ENCODE measurements around the gene PAM16.
"Not testable (repeated sequence)": the region's sequence is repeated elsewhere in the genome, so short reads cannot be mapped to it uniquely, and the experiment has no call there.

Gene PAM16

DNA sequence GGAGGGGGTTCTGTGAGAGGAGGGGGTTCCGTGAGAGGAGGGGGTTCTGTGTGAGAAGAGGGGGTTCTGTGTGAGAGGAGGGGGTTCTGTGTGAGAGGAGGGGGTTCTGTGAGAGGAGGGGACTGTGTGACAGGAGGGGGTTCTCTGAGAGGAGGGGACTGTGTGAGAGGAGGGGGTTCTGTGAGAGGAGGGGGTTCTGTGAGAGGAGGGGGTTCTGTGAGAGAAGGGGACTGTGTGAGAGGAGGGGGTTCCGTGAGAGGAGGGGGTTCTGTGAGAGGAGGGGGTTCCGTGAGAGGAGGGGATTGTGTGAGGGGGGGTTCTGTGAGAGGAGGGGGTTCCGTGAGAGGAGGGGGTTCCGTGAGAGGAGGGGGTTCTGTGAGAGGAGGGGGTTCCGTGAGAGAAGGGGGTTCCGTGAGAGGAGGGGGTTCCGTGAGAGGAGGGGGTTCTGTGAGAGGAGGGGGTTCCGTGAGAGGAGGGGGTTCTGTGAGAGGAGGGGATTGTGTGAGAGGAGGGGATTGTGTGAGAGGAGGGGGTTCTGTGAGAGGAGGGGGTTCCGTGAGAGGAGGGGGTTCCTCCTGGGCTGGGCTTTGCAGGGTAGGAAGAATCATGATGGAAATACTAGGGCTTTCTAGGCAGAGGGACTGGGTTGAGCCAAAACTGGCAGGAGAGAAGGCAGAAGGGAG, 6.7 kb downstream of the PAM16 start:
- H3K4me1 ChIP-seq (ENCODE audit: control insufficient read depth, insufficient read depth, low read length); H3K9me3 ChIP-seq (ENCODE audit: control insufficient read depth, insufficient read depth, low read depth, low read length); CTCF ChIA-PET; H3K27ac ChIP-seq (ENCODE audit: extremely low read depth, low read depth, low read length); H3K4me3 ChIP-seq (ENCODE audit: low read depth, low read length); POLR2A ChIA-PET: not testable (repeated sequence)
- H3K36me3 ChIP-seq (ENCODE audit: control insufficient read depth in 2 of 2, insufficient read depth in 1 of 2, low read length in 2 of 2) = peaks cover 0 to 36% of the 10 kb centered on the region in 2 experiments; a peak in 2 of 3 replicates

DNA sequence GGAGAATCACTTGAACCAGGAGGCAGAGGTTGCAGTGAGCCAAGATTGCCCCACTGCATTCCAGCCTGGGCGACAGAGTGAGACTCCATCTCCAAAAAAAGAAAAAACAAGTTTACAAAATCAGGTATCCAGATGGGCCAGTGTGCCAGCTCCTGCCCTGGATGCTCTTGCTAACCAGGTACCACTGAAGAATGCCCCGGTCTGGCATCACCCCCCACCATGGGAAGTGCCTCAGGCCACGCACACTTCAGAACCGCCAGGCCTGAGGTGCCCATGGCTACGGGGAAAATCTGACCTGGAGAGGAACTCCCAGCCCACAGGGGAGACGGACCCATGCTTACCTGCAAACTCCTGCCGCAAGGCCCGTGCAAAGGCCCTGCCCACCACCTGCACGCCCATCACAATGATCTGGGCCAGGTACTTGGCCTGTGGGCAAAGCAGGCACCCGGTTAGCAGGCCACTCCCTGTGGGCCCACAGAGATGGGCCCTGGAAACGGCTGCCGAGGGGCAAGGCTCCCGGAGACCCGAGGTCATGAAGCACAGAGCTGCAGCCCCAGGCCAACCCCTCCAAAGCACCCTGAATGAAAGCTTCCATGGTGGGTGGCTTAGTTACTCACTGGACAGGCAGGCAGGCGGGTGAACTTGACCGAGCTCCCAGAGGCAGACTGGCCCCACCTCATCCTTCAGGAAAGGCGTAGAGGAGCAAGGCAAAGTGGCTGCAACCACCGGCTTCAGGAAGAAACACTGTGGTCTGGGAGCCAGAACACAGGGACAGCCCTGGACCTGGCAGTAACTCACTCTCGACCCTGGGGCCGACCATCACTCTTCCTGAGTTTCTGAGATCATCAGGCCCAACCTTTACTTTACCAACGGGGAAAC, 8.0 kb downstream of the PAM16 start:
- TF ChIP-seq, protein P1, sequence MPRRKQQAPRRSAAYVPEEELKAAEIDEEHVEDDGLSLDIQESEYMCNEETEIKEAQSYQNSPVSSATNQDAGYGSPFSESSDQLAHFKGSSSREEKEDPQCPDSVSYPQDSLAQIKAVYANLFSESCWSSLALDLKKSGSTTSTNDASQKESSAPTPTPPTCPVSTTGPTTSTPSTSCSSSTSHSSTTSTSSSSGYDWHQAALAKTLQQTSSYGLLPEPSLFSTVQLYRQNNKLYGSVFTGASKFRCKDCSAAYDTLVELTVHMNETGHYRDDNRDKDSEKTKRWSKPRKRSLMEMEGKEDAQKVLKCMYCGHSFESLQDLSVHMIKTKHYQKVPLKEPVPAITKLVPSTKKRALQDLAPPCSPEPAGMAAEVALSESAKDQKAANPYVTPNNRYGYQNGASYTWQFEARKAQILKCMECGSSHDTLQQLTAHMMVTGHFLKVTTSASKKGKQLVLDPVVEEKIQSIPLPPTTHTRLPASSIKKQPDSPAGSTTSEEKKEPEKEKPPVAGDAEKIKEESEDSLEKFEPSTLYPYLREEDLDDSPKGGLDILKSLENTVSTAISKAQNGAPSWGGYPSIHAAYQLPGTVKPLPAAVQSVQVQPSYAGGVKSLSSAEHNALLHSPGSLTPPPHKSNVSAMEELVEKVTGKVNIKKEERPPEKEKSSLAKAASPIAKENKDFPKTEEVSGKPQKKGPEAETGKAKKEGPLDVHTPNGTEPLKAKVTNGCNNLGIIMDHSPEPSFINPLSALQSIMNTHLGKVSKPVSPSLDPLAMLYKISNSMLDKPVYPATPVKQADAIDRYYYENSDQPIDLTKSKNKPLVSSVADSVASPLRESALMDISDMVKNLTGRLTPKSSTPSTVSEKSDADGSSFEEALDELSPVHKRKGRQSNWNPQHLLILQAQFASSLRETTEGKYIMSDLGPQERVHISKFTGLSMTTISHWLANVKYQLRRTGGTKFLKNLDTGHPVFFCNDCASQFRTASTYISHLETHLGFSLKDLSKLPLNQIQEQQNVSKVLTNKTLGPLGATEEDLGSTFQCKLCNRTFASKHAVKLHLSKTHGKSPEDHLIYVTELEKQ (tag by site-specific recombination; IDR thresholded peaks at IDR 0.05; ENCODE audit: borderline replicate concordance) = no peak
- TF ChIP-seq, protein P2, sequence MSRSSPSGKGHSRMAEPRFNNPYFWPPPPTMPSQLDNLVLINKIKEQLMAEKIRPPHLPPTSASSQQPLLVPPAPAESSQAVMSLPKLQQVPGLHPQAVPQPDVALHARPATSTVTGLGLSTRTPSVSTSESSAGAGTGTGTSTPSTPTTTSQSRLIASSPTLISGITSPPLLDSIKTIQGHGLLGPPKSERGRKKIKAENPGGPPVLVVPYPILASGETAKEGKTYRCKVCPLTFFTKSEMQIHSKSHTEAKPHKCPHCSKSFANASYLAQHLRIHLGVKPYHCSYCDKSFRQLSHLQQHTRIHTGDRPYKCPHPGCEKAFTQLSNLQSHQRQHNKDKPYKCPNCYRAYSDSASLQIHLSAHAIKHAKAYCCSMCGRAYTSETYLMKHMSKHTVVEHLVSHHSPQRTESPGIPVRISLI (tag by site-specific recombination; IDR thresholded peaks at IDR 0.05) = no peak
- no peak for TF ChIP-seq ZNF169 (tag by site-specific recombination; IDR thresholded peaks at IDR 0.05)
- TF ChIP-seq GLI2 (tag by site-specific recombination; IDR thresholded peaks at IDR 0.05; ENCODE audit: borderline replicate concordance, low read depth) = no peak
- no peak for TF ChIP-seq ZXDB (tag by site-specific recombination; IDR thresholded peaks at IDR 0.05)
- no peak for TF ChIP-seq ZNF544 (tag by site-specific recombination; IDR thresholded peaks at IDR 0.05)
- TF ChIP-seq KLF16 (tag by site-specific recombination; IDR thresholded peaks at IDR 0.05) = no peak
- no peak for TF ChIP-seq ZNF501 (tag by site-specific recombination; IDR thresholded peaks at IDR 0.05)
- no peak for TF ChIP-seq ZNF157 (tag by site-specific recombination; IDR thresholded peaks at IDR 0.05)
- TF ChIP-seq OVOL3 (tag by site-specific recombination; IDR thresholded peaks at IDR 0.05) = no peak
- TF ChIP-seq ZNF394 (tag by site-specific recombination; IDR thresholded peaks at IDR 0.05; ENCODE audit: borderline replicate concordance) = no peak
- TF ChIP-seq, protein P3, sequence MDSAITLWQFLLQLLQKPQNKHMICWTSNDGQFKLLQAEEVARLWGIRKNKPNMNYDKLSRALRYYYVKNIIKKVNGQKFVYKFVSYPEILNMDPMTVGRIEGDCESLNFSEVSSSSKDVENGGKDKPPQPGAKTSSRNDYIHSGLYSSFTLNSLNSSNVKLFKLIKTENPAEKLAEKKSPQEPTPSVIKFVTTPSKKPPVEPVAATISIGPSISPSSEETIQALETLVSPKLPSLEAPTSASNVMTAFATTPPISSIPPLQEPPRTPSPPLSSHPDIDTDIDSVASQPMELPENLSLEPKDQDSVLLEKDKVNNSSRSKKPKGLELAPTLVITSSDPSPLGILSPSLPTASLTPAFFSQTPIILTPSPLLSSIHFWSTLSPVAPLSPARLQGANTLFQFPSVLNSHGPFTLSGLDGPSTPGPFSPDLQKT (IDR thresholded peaks at IDR 0.05; ENCODE audit: borderline replicate concordance, low read depth, low read length) = no peak
- TF ChIP-seq, protein P4, sequence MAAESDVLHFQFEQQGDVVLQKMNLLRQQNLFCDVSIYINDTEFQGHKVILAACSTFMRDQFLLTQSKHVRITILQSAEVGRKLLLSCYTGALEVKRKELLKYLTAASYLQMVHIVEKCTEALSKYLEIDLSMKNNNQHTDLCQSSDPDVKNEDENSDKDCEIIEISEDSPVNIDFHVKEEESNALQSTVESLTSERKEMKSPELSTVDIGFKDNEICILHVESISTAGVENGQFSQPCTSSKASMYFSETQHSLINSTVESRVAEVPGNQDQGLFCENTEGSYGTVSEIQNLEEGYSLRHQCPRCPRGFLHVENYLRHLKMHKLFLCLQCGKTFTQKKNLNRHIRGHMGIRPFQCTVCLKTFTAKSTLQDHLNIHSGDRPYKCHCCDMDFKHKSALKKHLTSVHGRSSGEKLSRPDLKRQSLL (tag by site-specific recombination; IDR thresholded peaks at IDR 0.05) = no peak
- TF ChIP-seq, protein P5, sequence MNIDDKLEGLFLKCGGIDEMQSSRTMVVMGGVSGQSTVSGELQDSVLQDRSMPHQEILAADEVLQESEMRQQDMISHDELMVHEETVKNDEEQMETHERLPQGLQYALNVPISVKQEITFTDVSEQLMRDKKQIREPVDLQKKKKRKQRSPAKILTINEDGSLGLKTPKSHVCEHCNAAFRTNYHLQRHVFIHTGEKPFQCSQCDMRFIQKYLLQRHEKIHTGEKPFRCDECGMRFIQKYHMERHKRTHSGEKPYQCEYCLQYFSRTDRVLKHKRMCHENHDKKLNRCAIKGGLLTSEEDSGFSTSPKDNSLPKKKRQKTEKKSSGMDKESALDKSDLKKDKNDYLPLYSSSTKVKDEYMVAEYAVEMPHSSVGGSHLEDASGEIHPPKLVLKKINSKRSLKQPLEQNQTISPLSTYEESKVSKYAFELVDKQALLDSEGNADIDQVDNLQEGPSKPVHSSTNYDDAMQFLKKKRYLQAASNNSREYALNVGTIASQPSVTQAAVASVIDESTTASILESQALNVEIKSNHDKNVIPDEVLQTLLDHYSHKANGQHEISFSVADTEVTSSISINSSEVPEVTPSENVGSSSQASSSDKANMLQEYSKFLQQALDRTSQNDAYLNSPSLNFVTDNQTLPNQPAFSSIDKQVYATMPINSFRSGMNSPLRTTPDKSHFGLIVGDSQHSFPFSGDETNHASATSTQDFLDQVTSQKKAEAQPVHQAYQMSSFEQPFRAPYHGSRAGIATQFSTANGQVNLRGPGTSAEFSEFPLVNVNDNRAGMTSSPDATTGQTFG (tag by site-specific recombination; IDR thresholded peaks at IDR 0.05; ENCODE audit: borderline replicate concordance) = no peak
- TF ChIP-seq FEZF1 (tag by site-specific recombination; IDR thresholded peaks at IDR 0.05) = no peak
- TF ChIP-seq BCL11B (tag by site-specific recombination; IDR thresholded peaks at IDR 0.05; ENCODE audit: low read depth) = no peak
- no peak for TF ChIP-seq GLIS2 (tag by site-specific recombination; IDR thresholded peaks at IDR 0.05)
- no peak for TF ChIP-seq ZNF623 (tag by site-specific recombination; IDR thresholded peaks at IDR 0.05)
- no peak for TF ChIP-seq ZNF341 (tag by site-specific recombination; IDR thresholded peaks at IDR 0.05; ENCODE audit: low read depth)
- ChIA-PET CTCF (interaction anchor here (2.9 kb wide), 1 partner anchor 60 kb away, joined by 22 read pairs; no protein-coding TSS in a partner anchor), POLR2A (interaction anchor here (0.6 kb wide), 1 partner anchor 37 kb away, joined by 6 read pairs; no protein-coding TSS in a partner anchor)
- Histone ChIP-seq H3K4me1 (ENCODE audit: control insufficient read depth, insufficient read depth, low read length) (peaks cover 9% of the 10 kb centered on the region), H3K9me3 (ENCODE audit: control insufficient read depth, insufficient read depth, low read depth, low read length) (no peaks in the 10 kb centered on the region), H3K27ac (ENCODE audit: extremely low read depth, low read depth, low read length) (no peak overlapping the region), H3K36me3 (ENCODE audit: control insufficient read depth in 2 of 2, insufficient read depth in 1 of 2, low read length in 2 of 2) (peaks cover 0 to 36% of the 10 kb centered on the region in 2 experiments; a peak in 2 of 3 replicates), H3K4me3 (ENCODE audit: low read depth, low read length) (no peak overlapping the region)
